Measurements from ENCODE around the gene WDR72. TPM values are rescaled to one million over a fixed set of nuclear protein-coding genes. Genes with fewer than 3 reads are reported as not detected.

Gene WDR72
- total RNA-seq, 4 donors from 2014 or later, result 1.0 to 8.1 (median 4.6) TPM

DNA sequence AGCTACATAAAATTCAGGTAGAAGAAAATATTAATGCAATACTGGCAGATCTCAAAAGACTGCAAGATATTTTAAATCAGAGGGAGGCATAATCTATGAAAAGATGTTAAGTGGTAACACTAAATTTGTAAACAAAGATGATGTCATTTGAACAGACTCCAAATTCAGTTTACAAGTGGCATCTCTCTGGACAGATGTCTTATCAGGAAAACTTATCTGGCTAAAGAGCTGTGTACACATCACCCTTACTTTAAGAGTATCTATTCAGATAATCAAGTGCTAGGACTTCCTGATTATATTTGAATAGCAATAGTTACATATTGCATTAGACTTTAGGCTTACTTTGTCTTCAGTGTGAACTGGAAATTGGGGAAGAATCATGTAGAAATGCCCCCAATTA, 231.5 kb downstream of the WDR72 start:
- intact Hi-C loops (cut with DNase I; ENCODE audit: low total_unique reads), result no loop called here
- TF ChIP-seq, protein P1, sequence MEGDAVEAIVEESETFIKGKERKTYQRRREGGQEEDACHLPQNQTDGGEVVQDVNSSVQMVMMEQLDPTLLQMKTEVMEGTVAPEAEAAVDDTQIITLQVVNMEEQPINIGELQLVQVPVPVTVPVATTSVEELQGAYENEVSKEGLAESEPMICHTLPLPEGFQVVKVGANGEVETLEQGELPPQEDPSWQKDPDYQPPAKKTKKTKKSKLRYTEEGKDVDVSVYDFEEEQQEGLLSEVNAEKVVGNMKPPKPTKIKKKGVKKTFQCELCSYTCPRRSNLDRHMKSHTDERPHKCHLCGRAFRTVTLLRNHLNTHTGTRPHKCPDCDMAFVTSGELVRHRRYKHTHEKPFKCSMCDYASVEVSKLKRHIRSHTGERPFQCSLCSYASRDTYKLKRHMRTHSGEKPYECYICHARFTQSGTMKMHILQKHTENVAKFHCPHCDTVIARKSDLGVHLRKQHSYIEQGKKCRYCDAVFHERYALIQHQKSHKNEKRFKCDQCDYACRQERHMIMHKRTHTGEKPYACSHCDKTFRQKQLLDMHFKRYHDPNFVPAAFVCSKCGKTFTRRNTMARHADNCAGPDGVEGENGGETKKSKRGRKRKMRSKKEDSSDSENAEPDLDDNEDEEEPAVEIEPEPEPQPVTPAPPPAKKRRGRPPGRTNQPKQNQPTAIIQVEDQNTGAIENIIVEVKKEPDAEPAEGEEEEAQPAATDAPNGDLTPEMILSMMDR (IDR thresholded peaks at IDR 0.05), result no peak
- TF ChIP-seq POLR2A (IDR thresholded peaks at IDR 0.05), result no peak
- no peak for DNase-seq (ENCODE audit: low spot score in 2 of 2)
- H3K4me3 ChIP-seq (ENCODE audit: low read depth, poor library complexity, severe bottlenecking), result no peak overlapping the region

DNA sequence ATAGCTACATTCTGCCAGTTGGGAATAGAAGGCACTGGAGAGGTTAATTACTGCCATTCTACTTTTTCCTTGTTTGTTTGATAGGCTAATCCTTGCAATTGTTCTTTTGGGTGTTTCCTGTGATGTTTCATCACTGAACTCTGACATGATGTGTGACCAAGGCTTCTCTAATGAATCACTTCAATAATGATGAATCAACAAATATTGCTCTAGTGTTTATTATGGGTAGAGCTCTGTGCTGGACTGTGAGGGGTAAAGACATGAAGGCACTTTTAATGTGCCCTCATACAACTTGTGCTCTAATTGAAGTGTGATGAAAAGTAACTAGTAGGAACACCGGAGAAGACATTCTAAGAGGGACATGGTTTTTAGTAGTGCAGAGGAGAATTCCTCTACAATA, 233.6 kb downstream of the WDR72 start:
- 0 to 47% methylated on average over 1 of the region's 1 CpG for WGBS, 2 donors
- intact Hi-C loops (cut with DNase I; ENCODE audit: low total_unique reads), result no loop called here
- TF ChIP-seq, protein P1 (IDR thresholded peaks at IDR 0.05), result no peak
- no peak for TF ChIP-seq POLR2A (IDR thresholded peaks at IDR 0.05)

DNA sequence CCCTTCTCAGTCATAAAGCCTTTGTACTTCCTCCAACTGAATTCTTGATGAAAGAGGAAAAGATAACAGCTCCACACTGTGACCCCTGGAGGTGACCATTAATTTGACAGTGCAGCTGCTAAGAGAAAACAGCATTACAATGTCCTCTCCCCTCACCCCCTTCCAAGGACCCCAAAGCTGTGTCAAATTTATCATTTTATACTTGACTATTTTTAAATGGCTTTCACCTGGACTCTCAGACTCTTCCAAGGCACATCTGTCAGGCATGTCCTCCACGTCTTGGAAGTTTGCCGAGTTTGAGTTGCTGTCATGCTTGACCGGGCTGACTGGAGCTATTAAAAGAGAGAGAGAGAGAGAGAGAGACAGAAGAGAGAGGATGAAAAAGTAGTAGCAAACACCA, 236.5 kb downstream of the WDR72 start:
- H3K4me3 ChIP-seq (ENCODE audit: low read depth, poor library complexity, severe bottlenecking), result no peak overlapping the region
- intact Hi-C loops (cut with DNase I; ENCODE audit: low total_unique reads), result no loop called here
- WGBS, 2 donors, result 32% methylated on average over 3 of the region's 3 CpGs
- TF ChIP-seq POLR2A (IDR thresholded peaks at IDR 0.05), result no peak
- TF ChIP-seq, protein P1 (IDR thresholded peaks at IDR 0.05), result no peak
- no peak for DNase-seq (ENCODE audit: low spot score in 2 of 2)

More for the DNA sequence above, 233.6 kb downstream of the WDR72 start:
- DNase-seq (ENCODE audit: low spot score in 2 of 2), result no peak
- H3K4me3 ChIP-seq (ENCODE audit: low read depth, poor library complexity, severe bottlenecking), result no peak overlapping the region

DNA sequence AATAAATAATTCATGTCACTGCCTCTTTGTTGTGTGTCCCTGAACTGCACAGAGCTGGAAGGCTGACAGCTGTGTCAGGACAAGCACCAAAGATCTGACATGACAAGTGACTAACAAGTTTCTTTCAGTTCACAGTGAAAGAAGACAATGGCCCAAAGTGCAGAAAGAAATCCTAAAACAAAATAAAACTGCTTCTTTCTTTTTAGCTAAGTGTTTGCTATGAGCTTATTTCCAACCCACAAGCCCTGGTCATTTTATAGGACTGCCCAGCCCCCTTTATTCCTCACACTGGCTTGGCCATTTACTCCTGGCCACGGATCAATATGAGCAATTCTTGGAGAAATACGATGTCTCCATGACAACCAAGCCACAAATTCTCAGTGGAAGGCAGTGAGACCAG, 238.5 kb downstream of the WDR72 start:
- H3K4me3 ChIP-seq (ENCODE audit: low read depth, poor library complexity, severe bottlenecking), result no peak overlapping the region
- TF ChIP-seq, protein P1 (IDR thresholded peaks at IDR 0.05), result no peak
- no peak for TF ChIP-seq POLR2A (IDR thresholded peaks at IDR 0.05)
- intact Hi-C loops (cut with DNase I; ENCODE audit: low total_unique reads), result no loop called here
- WGBS, 2 donors, result 16 to 25% methylated on average over 2 of the region's 2 CpGs
- no peak for DNase-seq (ENCODE audit: low spot score in 2 of 2)

DNA sequence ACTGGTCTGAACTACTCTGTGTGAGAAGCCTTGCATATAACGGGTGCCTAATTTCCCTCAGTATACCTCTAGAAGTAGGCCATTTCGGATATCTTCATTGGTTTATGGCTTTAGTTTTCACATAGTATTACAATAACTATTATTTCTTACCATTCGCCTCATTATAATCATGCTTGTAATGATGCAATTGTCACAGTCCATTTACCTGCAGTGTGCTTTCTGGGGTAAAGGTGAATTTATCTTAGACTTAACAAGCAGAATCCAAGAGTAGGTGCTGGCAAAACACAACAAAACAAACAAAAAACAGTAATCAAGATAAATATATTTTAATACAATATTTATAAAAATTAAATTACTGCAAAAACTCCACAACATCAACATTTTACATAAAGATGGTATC, 246.0 kb downstream of the WDR72 start:
- intact Hi-C loops (cut with DNase I; ENCODE audit: low total_unique reads), result no loop called here
- no peak for TF ChIP-seq POLR2A (IDR thresholded peaks at IDR 0.05)
- TF ChIP-seq, protein P1 (IDR thresholded peaks at IDR 0.05), result no peak
- H3K4me3 ChIP-seq (ENCODE audit: low read depth, poor library complexity, severe bottlenecking), result no peak overlapping the region
- WGBS, 2 donors, result 88 to 93% methylated on average over 3 of the region's 3 CpGs
- no peak for DNase-seq (ENCODE audit: low spot score in 2 of 2)

DNA sequence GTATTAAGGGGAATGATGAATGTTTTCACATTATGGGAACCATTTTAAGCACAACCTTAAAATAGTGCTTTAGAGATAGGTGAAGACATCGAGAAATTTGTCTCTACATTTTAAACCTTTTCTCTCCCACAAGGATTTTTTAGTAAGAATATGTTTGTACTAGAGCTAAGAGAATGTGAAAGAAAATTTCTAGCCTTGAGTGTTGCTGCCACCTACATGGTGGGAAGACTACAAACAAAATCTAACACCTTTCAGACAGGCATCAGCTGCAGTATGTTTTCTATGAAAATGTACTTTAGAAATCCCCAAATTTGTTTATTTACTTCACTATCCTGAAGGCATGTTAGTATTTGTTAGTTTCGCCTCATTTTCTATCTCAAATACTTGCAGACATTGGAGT, 247.4 kb downstream of the WDR72 start:
- no peak for DNase-seq (ENCODE audit: low spot score in 2 of 2)
- H3K4me3 ChIP-seq (ENCODE audit: low read depth, poor library complexity, severe bottlenecking), result no peak overlapping the region
- intact Hi-C loops (cut with DNase I; ENCODE audit: low total_unique reads), result no loop called here
- no peak for TF ChIP-seq POLR2A (IDR thresholded peaks at IDR 0.05)
- TF ChIP-seq, protein P1 (IDR thresholded peaks at IDR 0.05), result no peak
- 84 to 85% methylated on average over 2 of the region's 2 CpGs for WGBS, 2 donors

All from lower leg skin (tissue), 4 donors.